Epithelial cell of esophagus (primary cell): ENCODE measurements around the gene CHRNG.
A peak's percentile ranks its signal among the peaks of the same experiment; 100 is the strongest.

ENCODE experiments used
- DNase-seq: peaks from one replicate; pipeline ENCODE4 v3.0.0; 2010; ENCODE audit warnings: low read depth
- H3K4me3 ChIP-seq: 2 replicates; pipeline ENCODE4 v1.5.1; 2011; ENCODE audit warnings: mild to moderate bottlenecking, low read length, control low read depth
- TF ChIP-seq, protein P1 (sequence below): IDR thresholded peaks from 2 replicates; pipeline ENCODE4 v1.5.1; 2011; ENCODE audit warnings: low read depth, mild to moderate bottlenecking, low read length, control low read depth, inconsistent platforms; ENCODE audit not compliant: insufficient read depth; ENCODE audit errors: missing control alignments

Gene CHRNG

DNA sequence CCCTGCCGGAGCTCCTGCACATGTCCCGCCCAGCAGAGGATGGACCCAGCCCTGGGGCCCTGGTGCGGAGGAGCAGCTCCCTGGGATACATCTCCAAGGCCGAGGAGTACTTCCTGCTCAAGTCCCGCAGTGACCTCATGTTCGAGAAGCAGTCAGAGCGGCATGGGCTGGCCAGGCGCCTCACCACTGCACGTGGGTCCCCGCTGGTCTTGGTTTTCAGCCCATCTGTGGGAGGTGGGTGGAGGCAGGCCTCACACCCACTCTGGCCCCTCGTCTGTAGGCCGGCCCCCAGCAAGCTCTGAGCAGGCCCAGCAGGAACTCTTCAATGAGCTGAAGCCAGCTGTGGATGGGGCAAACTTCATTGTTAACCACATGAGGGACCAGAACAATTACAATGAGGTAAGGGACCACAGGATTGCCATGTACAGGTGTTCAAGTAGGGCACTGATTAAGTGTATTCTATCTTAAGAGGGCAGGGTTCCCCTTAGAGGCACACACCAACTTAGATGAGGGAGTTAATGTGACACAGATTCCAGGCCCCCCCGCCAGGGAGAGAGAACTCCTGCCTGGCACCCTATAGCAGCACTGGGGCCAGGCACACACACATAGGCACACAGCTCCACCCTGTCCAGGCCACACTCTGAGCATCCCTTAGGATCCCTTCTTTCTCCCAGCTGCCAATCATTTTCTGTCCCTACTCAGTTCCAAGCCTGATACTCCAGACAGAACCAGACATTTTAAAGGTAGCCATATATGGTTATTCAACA lies 5.4 kb upstream of the CHRNG start:
- DNase-seq = no peak
- TF ChIP-seq, protein P1, sequence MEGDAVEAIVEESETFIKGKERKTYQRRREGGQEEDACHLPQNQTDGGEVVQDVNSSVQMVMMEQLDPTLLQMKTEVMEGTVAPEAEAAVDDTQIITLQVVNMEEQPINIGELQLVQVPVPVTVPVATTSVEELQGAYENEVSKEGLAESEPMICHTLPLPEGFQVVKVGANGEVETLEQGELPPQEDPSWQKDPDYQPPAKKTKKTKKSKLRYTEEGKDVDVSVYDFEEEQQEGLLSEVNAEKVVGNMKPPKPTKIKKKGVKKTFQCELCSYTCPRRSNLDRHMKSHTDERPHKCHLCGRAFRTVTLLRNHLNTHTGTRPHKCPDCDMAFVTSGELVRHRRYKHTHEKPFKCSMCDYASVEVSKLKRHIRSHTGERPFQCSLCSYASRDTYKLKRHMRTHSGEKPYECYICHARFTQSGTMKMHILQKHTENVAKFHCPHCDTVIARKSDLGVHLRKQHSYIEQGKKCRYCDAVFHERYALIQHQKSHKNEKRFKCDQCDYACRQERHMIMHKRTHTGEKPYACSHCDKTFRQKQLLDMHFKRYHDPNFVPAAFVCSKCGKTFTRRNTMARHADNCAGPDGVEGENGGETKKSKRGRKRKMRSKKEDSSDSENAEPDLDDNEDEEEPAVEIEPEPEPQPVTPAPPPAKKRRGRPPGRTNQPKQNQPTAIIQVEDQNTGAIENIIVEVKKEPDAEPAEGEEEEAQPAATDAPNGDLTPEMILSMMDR = no peak
- H3K4me3 ChIP-seq = no peak overlapping the region

DNA sequence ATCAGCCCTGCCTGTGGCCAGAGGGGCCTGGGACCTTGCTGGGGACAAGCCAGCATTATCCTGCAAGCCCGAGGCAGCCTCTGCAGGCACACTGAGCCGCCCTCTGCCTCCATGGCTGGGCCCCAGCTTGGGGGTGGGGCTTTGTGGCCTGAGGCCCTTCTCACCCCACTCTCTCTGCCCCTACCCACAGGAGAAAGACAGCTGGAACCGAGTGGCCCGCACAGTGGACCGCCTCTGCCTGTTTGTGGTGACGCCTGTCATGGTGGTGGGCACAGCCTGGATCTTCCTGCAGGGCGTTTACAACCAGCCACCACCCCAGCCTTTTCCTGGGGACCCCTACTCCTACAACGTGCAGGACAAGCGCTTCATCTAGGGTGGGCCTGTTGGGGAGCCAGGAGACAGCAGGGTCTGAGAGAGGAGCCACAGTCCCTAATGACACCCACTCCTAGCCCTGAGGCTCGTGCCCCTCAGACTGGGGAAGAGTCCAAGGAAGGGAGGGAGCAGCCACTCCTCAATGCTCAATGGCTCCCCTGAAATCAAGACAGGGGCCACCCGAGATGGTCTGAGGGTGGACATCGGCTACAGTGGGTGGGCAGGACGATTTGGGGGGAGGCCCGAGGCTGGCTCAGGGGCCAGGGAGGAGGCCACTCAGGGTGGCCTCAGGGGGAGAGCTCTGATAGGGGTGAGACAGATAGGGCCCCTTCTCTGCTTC lies 4.4 kb upstream of the CHRNG start:
- DNase-seq = no peak
- no peak overlapping the region for H3K4me3 ChIP-seq
- TF ChIP-seq, protein P1 = no peak

DNA sequence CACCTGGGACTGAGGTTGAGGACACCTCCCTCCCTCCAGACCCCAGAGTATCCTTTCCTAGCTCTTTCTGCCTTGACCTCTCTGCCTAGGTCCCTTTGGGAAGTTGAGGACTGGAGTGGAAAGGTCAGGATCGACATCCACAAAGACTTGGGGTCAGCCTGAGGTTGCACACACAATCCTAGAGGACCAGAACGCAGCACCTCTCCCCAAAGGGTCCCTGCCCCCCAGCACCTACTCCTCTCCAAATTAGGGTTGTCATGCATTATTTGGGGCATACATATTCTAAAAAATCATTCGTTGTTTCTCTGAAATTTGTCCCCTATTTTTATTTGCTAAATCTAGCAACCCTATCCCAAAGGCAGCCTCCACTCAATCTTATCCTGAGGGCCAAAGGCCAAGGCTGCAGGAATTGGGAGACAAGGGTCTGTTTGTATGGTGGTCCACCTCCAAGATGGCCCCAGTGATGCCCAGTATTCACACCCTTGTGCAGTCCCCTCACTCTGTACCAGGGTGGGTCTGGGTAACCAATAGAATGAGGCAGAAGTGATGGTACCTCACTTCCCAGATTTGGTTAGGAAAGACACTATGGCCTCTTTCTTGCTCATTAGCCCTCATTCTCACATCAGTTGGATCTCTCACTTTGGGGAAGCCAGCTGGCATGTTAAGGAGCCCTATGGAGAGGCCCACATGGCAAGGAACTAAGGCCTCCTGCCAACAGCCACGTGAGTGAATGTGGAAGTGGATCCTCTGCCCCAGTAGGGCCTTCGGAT lies 3.5 kb upstream of the CHRNG start:
- TF ChIP-seq, protein P1 = no peak
- DNase-seq = no peak
- no peak overlapping the region for H3K4me3 ChIP-seq

DNA sequence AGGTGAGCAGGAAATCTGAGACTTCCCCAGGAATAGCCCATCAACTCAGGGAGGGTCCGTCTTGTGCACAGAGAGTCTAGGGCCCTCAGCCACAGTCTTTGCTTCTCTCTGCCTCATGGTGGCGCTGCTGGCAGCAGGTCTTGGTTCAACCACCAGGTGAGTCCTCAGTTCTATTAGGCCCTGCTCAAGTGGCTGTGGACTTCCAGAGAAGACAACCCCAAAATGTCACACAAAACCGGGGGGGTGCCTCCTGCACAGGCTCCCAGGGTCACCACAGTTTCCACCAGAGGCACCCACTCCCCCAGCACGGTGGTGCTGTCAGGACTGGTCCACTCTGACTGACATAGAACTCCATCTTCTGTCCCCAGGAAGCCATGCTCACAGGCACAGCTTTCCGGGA lies 2.4 kb upstream of the CHRNG start:
- peak; percentile 11 for DNase-seq
- TF ChIP-seq, protein P1 = peak; percentile 31
- H3K4me3 ChIP-seq = no peak overlapping the region

DNA sequence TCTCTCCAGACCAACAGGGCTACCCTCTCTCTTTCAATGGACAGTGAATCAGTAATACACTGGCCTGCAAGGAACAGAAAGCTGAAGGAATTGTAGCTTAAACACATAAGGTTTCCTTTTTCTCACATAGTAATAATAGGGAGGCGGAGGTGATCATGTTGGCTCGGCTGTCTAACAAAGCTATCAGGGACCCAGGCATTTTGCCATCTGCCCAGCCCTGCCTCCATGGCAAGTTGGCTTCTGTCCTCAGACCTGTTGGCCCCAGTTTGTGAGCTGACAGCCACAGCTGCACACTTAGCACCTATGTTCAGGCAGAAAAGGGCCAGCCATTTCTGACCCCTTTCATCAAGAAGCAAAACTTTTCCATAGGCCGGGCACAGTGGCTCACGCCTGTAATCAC lies 2.0 kb upstream of the CHRNG start:
- TF ChIP-seq, protein P1 = no peak
- no peak for DNase-seq
- H3K4me3 ChIP-seq = no peak overlapping the region

DNA sequence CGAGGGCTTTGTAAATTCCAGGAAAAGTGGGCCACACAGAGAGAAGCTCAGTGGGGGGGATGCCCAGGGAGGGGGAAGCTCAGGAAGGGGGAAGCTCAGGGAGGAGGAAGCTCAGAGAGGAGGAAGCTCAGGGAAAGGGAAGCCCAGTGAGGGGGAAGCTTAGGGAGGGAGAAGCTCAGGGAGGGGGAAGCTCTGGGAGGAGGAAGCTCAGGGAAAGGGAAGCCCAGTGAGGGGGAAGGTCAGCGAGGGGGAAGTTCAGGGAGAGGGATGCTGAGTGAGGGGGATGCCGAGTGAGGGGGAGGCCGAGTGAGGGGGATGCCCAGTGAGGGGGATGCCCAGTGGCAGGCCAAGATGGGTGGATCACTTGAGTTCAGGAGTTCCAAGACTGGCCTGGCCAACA lies 821 bp upstream of the CHRNG start:
- H3K4me3 ChIP-seq = no peak overlapping the region
- TF ChIP-seq, protein P1 = no peak
- DNase-seq = no peak
